H1 (cell line): ENCODE results near the gene SPRR4. TPM values are rescaled to one million over a fixed set of nuclear protein-coding genes. Genes with fewer than 3 reads are reported as not detected.

ENCODE experiments used
- ATF3 ChIP-seq: IDR thresholded peaks from 2 replicates; pipeline ENCODE4 v1.6.1; 2011; ENCODE audit warnings: low read depth, mild to moderate bottlenecking, low read length; ENCODE audit not compliant: insufficient read depth
- BCL11A ChIP-seq, 2 experiments: IDR thresholded peaks; one replicate each; pipeline ENCODE4 v1.6.1; 2011; ENCODE audit warnings: low read depth in 2 of 2, low read length in 2 of 2, mild to moderate bottlenecking in 2 of 2
- BRCA1 ChIP-seq: IDR thresholded peaks from 2 replicates; pipeline ENCODE4 v1.6.1; 2012; ENCODE audit warnings: low read depth, low read length, improper control_type of control experiment
- CHD7 ChIP-seq: fragments of 300-600 bp; sonication (generic); IDR thresholded peaks from 2 replicates; pipeline ENCODE4 v1.7.1; 2012; ENCODE audit warnings: low read length, moderate library complexity, mild to moderate bottlenecking, inconsistent platforms; ENCODE audit not compliant: insufficient replicate concordance
- CREB1 ChIP-seq: IDR thresholded peaks from 2 replicates; pipeline ENCODE4 v1.6.1; 2012; ENCODE audit warnings: inconsistent platforms
- JUND ChIP-seq: IDR thresholded peaks from 2 replicates; pipeline ENCODE4 v1.6.1; 2011; ENCODE audit warnings: mild to moderate bottlenecking, improper control_type of control experiment, low read length
- POU5F1 ChIP-seq: IDR thresholded peaks from 2 replicates; pipeline ENCODE4 v1.6.1; 2011; ENCODE audit warnings: low read depth, mild to moderate bottlenecking, low read length, moderate library complexity
- SIX5 ChIP-seq: IDR thresholded peaks from 2 replicates; pipeline ENCODE4 v1.6.1; 2011; ENCODE audit warnings: mild to moderate bottlenecking, low read depth, low read length
- polyA plus RNA-seq, 7 experiments: library from polyadenylated mRNA; depleted of rRNA in 3 of 7; stranded (reverse) in 5 of 7; unstranded in 2 of 7; fragments of >200 nt in 5 of 7; fragments of 200-250 nt in 2 of 7; gene quantifications; 1 replicate in 5 of 7; 2 replicates in 1 of 7; 4 replicates in 1 of 7; pipeline versions ENCODE4 v1.2.1 to v1.2.3, GENCODE V29; 2011 to 2013; ENCODE audit warnings: missing spikeins in 2 of 7, mixed read lengths in 2 of 7
- total RNA-seq: library from RNA; stranded (reverse); fragmentation: NEBNext Ultra II Directional; extraction: Animal tissue kit (Norgen Biotek cat#: 25700); gene quantifications from 2 replicates; pipeline ENCODE4 v1.2.1, GENCODE V29; 2021

Gene SPRR4
- total and polyA plus RNA-seq, 2 of the 8 experiments (the other 6 are each of a cell fraction or from before 2014, with no cell fraction given) = not detected

GRCh38 chr1:152940614-152941013 is 29.8 kb upstream of the SPRR4 start (continued):
- TF ChIP-seq CHD7 = no peak
- no peak for TF ChIP-seq SIX5
- TF ChIP-seq JUND = no peak
- no peak for TF ChIP-seq ATF3
- TF ChIP-seq BRCA1 = no peak
- no peak for TF ChIP-seq BCL11A (IDR thresholded peaks at IDR 0.05; ENCODE audit: low read depth in 2 of 2, low read length in 2 of 2)
- TF ChIP-seq CREB1 = no peak
- no peak for TF ChIP-seq POU5F1
